CD4-positive, alpha-beta memory T cell (primary cell): ENCODE measurements around the gene NDUFA5. TPM values are rescaled to one million over a fixed set of nuclear protein-coding genes. Genes with fewer than 3 reads are reported as not detected.

Experiments
- CTCF ChIA-PET: fragments of 350-600 bp; sonication (Branson Sonifier 250); formaldehyde crosslinking; loops from one replicate; lab custom pipeline; 2021; ENCODE audit warnings: inconsistent platforms; ENCODE audit not compliant: partially characterized antibody; lab: Charles Lee
- POLR2A ChIA-PET: fragments of 350-600 bp; sonication (Branson Sonifier 250); formaldehyde crosslinking; loops from one replicate; lab custom pipeline; 2021; ENCODE audit not compliant: partially characterized antibody; lab: Charles Lee
- DNase-seq, 5 donors: peaks; one replicate each; pipeline versions ENCODE4 v3.0.0 to v3.0.0-alpha.2; 2020 to 2022; ENCODE audit warnings: mixed read lengths in 1 of 5
- H3K27ac ChIP-seq: one replicate; pipeline ENCODE4 v1.7.0; 2013; ENCODE audit warnings: low read depth, low read length
- H3K27me3 ChIP-seq: 2 replicates; pipeline ENCODE4 v1.7.0; 2013; ENCODE audit warnings: mild to moderate bottlenecking, low read length, moderate library complexity; ENCODE audit not compliant: insufficient read depth
- H3K36me3 ChIP-seq: 2 replicates; pipeline ENCODE4 v1.7.0; 2013; ENCODE audit warnings: mild to moderate bottlenecking, low read length, moderate library complexity; ENCODE audit not compliant: insufficient read depth
- H3K4me1 ChIP-seq: 2 replicates; pipeline ENCODE4 v1.7.0; 2013; ENCODE audit warnings: mild to moderate bottlenecking, low read length, moderate library complexity; ENCODE audit not compliant: insufficient read depth
- H3K4me3 ChIP-seq, 2 donors: one replicate each; pipeline ENCODE4 v1.7.0; 2013; ENCODE audit warnings: low read length in 2 of 2, mild to moderate bottlenecking in 1 of 2
- H3K9me3 ChIP-seq, 2 donors: one replicate each; pipeline ENCODE4 v1.7.0; 2013; ENCODE audit warnings: low read length in 2 of 2, control low read depth in 1 of 2; ENCODE audit not compliant: control insufficient read depth in 1 of 2
- H3K27ac Mint-ChIP-seq, 7 donors: one replicate each; pipeline ENCODE4 v1.8.0; 2020 to 2021; ENCODE audit warnings: mixed read lengths in 7 of 7, mild to moderate bottlenecking in 6 of 7, inconsistent platforms in 3 of 7, moderate library complexity in 3 of 7
- H3K27me3 Mint-ChIP-seq, 2 donors: one replicate each; pipeline ENCODE4 v1.8.0; 2020 to 2021; ENCODE audit warnings: mixed read lengths in 2 of 2
- H3K36me3 Mint-ChIP-seq, 2 donors: one replicate each; pipeline ENCODE4 v1.8.0; 2020 to 2021; ENCODE audit warnings: mixed read lengths in 2 of 2, inconsistent platforms in 1 of 2, mild to moderate bottlenecking in 1 of 2
- H3K4me1 Mint-ChIP-seq, 4 donors: one replicate each; pipeline ENCODE4 v1.8.0; 2020 to 2021; ENCODE audit warnings: mixed read lengths in 4 of 4, mild to moderate bottlenecking in 1 of 4
- H3K4me3 Mint-ChIP-seq, 8 donors: one replicate each; pipeline ENCODE4 v1.8.0; 2020 to 2021; ENCODE audit warnings: mixed read lengths in 8 of 8, mild to moderate bottlenecking in 7 of 8, moderate library complexity in 6 of 8, inconsistent platforms in 3 of 8
- H3K9me3 Mint-ChIP-seq, 8 donors: one replicate each; pipeline ENCODE4 v1.8.0; 2020 to 2021; ENCODE audit warnings: mixed read lengths in 8 of 8, mild to moderate bottlenecking in 5 of 8, inconsistent platforms in 3 of 8, moderate library complexity in 1 of 8
- intact Hi-C: fragments of 100-400 bp; cut with micrococcal nuclease; formaldehyde crosslinking; loops from one replicate; pipeline ENCODE4 v1.15.1; 2023
- polyA plus RNA-seq, 2 donors: library from polyadenylated mRNA; unstranded; fragments of 300-500 nt; fragmentation: Illumina TruSeq; gene quantifications; one replicate each; pipeline ENCODE4 v1.2.3, GENCODE V29; 2021
- total RNA-seq, 2 experiments: library from RNA; stranded (reverse); gene quantifications; one replicate each; pipeline ENCODE4 v1.2.3, GENCODE V29; 2021

The NDUFA5 gene
- total RNA-seq (10 to 100 TPM; 62.7 to 64.6 TPM), polyA plus RNA-seq (100 to 1,000 TPM in 1 of 2 donors, 10 to 100 TPM in 1; 80.1 to 108 TPM)

DNA sequence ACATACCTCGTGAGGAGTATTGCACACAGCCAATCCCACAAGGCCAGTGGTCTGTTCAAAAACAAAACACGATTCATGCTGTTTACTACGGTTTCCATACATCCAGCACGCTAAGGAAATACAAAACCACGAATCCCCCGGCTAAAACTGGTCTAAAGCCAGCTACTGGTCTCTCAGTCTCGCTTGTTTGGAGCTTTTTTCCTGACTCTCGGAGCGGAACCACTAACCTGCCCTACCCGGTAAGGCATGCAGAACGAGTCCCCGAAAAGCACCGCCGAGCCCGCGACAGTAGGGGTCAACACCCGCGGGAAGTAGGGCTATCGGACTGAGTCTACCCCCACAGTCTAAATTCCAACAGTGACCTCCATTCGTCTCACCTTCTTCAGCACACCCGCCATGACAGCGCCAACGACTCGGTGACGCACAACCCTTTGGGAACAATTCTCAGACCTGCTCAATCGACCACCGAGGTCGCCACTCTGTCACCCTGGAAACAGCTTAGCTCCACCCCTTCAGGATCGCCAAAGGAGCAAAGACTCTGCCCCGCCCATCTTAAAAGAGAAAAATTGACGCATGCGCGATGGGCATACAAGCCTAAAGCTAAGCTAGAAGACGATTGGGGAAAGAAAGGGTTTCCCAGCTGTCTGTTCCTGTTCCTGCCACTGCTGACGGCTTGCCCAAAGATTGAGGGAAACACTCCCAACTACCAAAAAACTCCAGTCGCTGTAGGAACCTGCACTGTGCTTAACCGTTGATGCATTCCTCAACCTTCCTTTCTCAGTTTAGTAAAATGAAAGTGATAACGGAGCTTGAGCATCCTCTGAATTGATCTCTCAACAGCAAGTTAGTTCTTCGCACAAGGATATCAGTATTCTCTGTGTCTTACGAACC, at the start of gene NDUFA5:
Gene NDUFA5 (minus strand): TSS at position 421 of the 891 bp plus-strand sequence. CDS start 23 bp downstream, at position 398.
- Mint-ChIP-seq H3K4me1 (peaks cover 6 to 17% (median 9%) of the 10 kb centered on the region in 4 donors), H3K4me3 (no peak within 1 kb of the TSS), H3K9me3 (no peaks in the 10 kb centered on the region), H3K36me3 (peaks cover 12% of the 10 kb centered on the region in 2 donors), H3K27ac (peak within 1 kb of the TSS in 1 of 7 donors; percentile 45), H3K27me3 (no peaks in the 10 kb centered on the region)
- intact Hi-C loops, result loop anchor here (1.0 kb wide), 2 partner anchors 23 to 192 kb away; partner anchors contain the start of genes IQUB and WASL
- Histone ChIP-seq H3K9me3 (no peaks in the 10 kb centered on the region), H3K4me1 (peaks cover 43% of the 10 kb centered on the region), H3K27ac (peak within 1 kb of the TSS; percentile 78), H3K4me3 (peak within 1 kb of the TSS; percentile 61 to 78), H3K36me3 (peaks cover 9% of the 10 kb centered on the region), H3K27me3 (no peaks in the 10 kb centered on the region)
- ChIA-PET POLR2A (interaction anchor here (0.6 to 1.9 kb wide), 11 partner anchors 8 to 1372 kb away, joined by 3 to 37 read pairs (median 4); partner anchors contain the start of genes IQUB, POT1 and WASL), CTCF (interaction anchor here (0.9 to 3.8 kb wide), 6 partner anchors 19 to 191 kb away, joined by 4 to 24 read pairs (median 7); partner anchors contain the start of genes IQUB and WASL)
- peak; percentile 97 to 99 (median 98) for DNase-seq

DNA sequence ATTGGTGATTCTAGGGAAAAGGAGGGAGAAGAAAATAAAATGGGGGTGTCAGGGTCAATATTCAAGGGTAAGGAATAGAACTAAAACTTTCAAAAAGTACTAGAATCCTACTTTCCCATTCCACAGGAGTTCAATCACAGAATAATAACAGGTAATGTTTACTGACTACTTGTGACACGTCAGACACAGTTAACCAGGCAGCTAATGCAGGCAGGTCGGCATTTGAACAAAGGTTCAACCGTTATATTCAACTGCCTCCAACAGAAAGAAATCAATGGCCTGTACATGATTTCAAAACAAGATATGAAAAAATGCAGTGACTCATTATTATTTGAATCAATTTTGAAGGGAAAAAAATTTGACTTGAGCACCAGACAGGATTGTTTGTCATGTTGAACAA, 47.1 kb upstream of the NDUFA5 start:
- Mint-ChIP-seq H3K9me3 (no peaks in the 10 kb centered on the region), H3K27ac (no peak overlapping the region), H3K36me3 (no peaks in the 10 kb centered on the region), H3K4me3 (no peak overlapping the region), H3K27me3 (peaks cover 0 to 11% of the 10 kb centered on the region in 2 donors), H3K4me1 (no peaks in the 10 kb centered on the region)
- Histone ChIP-seq H3K4me1 (no peaks in the 10 kb centered on the region), H3K9me3 (no peaks in the 10 kb centered on the region), H3K27me3 (no peaks in the 10 kb centered on the region), H3K36me3 (no peaks in the 10 kb centered on the region), H3K27ac (no peak overlapping the region), H3K4me3 (no peak overlapping the region)
- DNase-seq, result no peak
- intact Hi-C loops, result no loop called here
- ChIA-PET POLR2A (no interaction called here), CTCF (no interaction called here)

DNA sequence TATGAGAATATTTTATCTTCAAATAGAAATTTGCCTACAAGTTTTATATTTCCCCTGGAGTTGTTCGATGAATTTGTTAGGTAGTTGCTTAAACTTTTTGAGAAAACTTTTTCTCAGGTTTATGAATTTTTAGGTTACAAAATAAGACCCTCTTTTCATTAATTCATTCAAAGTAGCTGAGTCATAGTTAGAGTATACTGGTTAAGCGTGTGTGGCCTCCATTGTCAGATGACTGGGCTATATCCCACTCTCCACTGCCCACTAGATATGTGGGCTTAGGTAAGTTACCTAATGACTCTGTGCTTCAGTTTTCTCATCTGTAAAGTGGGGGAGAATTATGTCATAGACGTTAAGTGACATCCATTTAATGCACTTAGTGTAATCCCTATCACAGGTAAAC, 45.0 kb upstream of the NDUFA5 start:
- ChIA-PET CTCF (no interaction called here), POLR2A (no interaction called here)
- H3K36me3 ChIP-seq, result no peaks in the 10 kb centered on the region
- intact Hi-C loops, result no loop called here
- no peak overlapping the region for H3K27ac Mint-ChIP-seq
- H3K27me3 Mint-ChIP-seq, result peaks cover 3 to 16% of the 10 kb centered on the region in 2 donors
- H3K9me3 ChIP-seq, result no peaks in the 10 kb centered on the region
- H3K36me3 Mint-ChIP-seq, result no peaks in the 10 kb centered on the region
- H3K9me3 Mint-ChIP-seq, result no peaks in the 10 kb centered on the region
- DNase-seq, result no peak
- no peak overlapping the region for H3K27ac ChIP-seq
- no peak overlapping the region for H3K4me3 Mint-ChIP-seq
- no peaks in the 10 kb centered on the region for H3K27me3 ChIP-seq
- no peaks in the 10 kb centered on the region for H3K4me1 ChIP-seq
- no peak overlapping the region for H3K4me3 ChIP-seq
- no peaks in the 10 kb centered on the region for H3K4me1 Mint-ChIP-seq

DNA sequence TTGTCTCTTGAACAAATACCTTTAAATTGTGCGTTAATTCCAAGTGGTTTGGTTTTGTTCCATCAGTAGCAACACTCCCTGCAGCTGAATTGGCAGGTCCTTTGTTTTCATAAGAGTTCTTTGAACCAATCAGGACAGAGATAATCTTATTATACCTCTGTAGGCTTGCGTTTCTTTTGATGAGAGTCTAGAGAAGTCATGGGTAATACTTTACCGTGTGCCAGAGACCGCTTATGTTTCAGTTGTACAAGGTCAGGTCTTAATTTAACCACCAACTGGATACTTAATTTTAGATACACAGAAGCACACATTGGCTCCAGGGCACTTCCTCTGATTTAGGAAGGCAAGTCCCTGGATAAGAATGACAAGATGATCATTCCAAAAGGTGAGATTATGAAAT, 43.9 kb upstream of the NDUFA5 start, which contains the start of gene ASB15:
Gene ASB15 (plus strand): TSS at position 292 of the 400 bp plus-strand sequence. CDS start 12,682 bp downstream, outside the sequence.
- intact Hi-C loops, result no loop called here
- Histone ChIP-seq H3K4me3 (no peak within 1 kb of the TSS), H3K27ac (no peak within 1 kb of the TSS), H3K36me3 (no peaks in the 10 kb centered on the region), H3K4me1 (no peaks in the 10 kb centered on the region), H3K9me3 (no peaks in the 10 kb centered on the region), H3K27me3 (no peaks in the 10 kb centered on the region)
- Mint-ChIP-seq H3K4me3 (no peak within 1 kb of the TSS), H3K9me3 (no peaks in the 10 kb centered on the region), H3K4me1 (no peaks in the 10 kb centered on the region), H3K27ac (no peak within 1 kb of the TSS), H3K36me3 (no peaks in the 10 kb centered on the region), H3K27me3 (peaks cover 3 to 16% of the 10 kb centered on the region in 2 donors)
- DNase-seq, result no peak
- POLR2A ChIA-PET, result no interaction called here
- CTCF ChIA-PET, result no interaction called here

DNA sequence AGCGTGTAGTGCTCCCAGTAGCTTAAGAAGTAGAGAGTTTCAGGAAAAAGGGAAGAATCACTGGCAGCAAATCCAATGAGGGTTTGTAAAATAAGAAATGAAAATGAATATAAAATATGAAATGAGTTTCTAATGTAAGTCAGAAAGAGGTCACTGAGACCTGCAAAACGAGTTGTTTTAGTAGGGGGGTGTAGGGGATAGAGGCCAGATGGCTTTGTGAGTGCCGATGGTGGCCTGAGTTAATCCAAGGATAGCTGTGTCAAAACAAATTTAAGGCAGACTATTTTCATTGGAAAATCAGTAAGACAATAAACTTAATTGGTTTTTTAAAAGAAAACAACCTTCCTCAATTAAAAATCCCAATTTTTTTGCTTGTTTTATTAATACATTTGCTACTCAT, 43.3 kb upstream of the NDUFA5 start:
- no peak overlapping the region for H3K27ac Mint-ChIP-seq
- Histone ChIP-seq H3K4me1 (no peaks in the 10 kb centered on the region), H3K36me3 (no peaks in the 10 kb centered on the region), H3K4me3 (no peak overlapping the region), H3K27ac (no peak overlapping the region), H3K27me3 (no peaks in the 10 kb centered on the region), H3K9me3 (no peaks in the 10 kb centered on the region)
- intact Hi-C loops, result no loop called here
- no peaks in the 10 kb centered on the region for H3K9me3 Mint-ChIP-seq
- DNase-seq, result no peak
- H3K36me3 Mint-ChIP-seq, result no peaks in the 10 kb centered on the region
- H3K4me1 Mint-ChIP-seq, result no peaks in the 10 kb centered on the region
- ChIA-PET CTCF (no interaction called here), POLR2A (no interaction called here)
- no peak overlapping the region for H3K4me3 Mint-ChIP-seq
- peaks cover 3 to 16% of the 10 kb centered on the region in 2 donors for H3K27me3 Mint-ChIP-seq

DNA sequence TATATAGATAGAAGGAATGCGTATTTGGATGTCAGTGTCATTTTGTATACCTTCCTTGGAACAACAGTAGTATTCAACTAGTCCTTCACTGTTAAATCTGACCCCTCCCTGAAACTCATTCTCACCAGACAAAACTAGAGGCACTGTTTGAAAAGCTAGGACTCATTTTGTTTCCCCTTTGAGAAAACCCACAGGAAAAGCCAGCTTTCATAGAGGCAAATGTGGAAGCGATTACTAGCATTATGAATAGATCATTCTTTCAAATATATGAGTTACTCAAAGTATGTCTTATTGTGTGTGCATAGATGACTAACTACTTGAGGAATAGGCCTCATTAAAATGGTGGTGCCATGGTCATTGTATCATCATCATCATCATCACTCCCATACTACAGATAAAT, 42.1 kb upstream of the NDUFA5 start:
- intact Hi-C loops, result no loop called here
- ChIA-PET CTCF (no interaction called here), POLR2A (no interaction called here)
- Mint-ChIP-seq H3K4me3 (no peak overlapping the region), H3K36me3 (no peaks in the 10 kb centered on the region), H3K27ac (peak overlapping the region in 1 of 7 donors; percentile 48), H3K9me3 (peaks cover 0 to 4% (median 0%) of the 10 kb centered on the region in 8 donors), H3K4me1 (no peaks in the 10 kb centered on the region), H3K27me3 (peaks cover 10 to 16% of the 10 kb centered on the region in 2 donors)
- no peak overlapping the region for H3K4me3 ChIP-seq
- H3K4me1 ChIP-seq, result no peaks in the 10 kb centered on the region
- no peak for DNase-seq
- no peak overlapping the region for H3K27ac ChIP-seq
- no peaks in the 10 kb centered on the region for H3K36me3 ChIP-seq
- no peaks in the 10 kb centered on the region for H3K27me3 ChIP-seq
- no peaks in the 10 kb centered on the region for H3K9me3 ChIP-seq

DNA sequence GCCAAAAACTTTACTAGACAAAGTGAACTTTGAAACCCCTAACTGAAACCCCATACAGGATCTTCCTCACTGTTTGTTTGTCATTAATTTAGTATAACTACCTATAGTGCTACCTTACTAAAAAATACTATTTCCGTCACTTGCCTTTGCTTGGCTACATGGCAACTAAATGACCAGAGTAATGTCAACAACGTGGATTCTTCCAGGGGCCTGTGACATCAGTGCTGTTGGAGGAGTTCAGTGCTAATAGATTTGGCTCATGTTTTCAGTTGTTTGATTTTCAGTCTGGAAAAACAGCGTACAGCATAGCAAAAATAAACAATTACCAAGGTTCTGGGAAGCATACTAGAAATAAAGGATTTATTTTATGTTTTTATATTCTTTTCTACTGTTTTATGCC, 41.0 kb upstream of the NDUFA5 start:
- no peak overlapping the region for H3K27ac Mint-ChIP-seq
- no peaks in the 10 kb centered on the region for H3K36me3 Mint-ChIP-seq
- Histone ChIP-seq H3K9me3 (no peaks in the 10 kb centered on the region), H3K4me3 (no peak overlapping the region), H3K27ac (no peak overlapping the region), H3K4me1 (no peaks in the 10 kb centered on the region), H3K36me3 (no peaks in the 10 kb centered on the region), H3K27me3 (no peaks in the 10 kb centered on the region)
- peaks cover 0 to 4% (median 0%) of the 10 kb centered on the region in 8 donors for H3K9me3 Mint-ChIP-seq
- no peak overlapping the region for H3K4me3 Mint-ChIP-seq
- no peak for DNase-seq
- no peaks in the 10 kb centered on the region for H3K4me1 Mint-ChIP-seq
- intact Hi-C loops, result no loop called here
- ChIA-PET CTCF (interaction anchor here (1.3 kb wide), 1 partner anchor 26 kb away, joined by 3 read pairs; no protein-coding TSS in a partner anchor), POLR2A (no interaction called here)
- peaks cover 14 to 19% of the 10 kb centered on the region in 2 donors for H3K27me3 Mint-ChIP-seq
